ENCODE data around the gene MYADM. TPM values are rescaled to one million over a fixed set of nuclear protein-coding genes. Genes with fewer than 3 reads are reported as not detected.

The MYADM gene
- total RNA-seq, 1 donor from 2014 or later: 211 TPM

GRCh38 chr19:53906211-53907192, 38.8 kb downstream of the MYADM start:
- intact Hi-C loops (cut with DNase I): loop anchor here (2.0 kb wide), 1 partner anchor 118 kb away; no protein-coding TSS in a partner anchor
- peak; percentile 86 for DNase-seq (ENCODE audit: low spot score)

GRCh38 chr19:53907193-53907581, 39.5 kb downstream of the MYADM start:
- intact Hi-C loops (cut with DNase I): loop anchor here (2.0 kb wide), 1 partner anchor 118 kb away; no protein-coding TSS in a partner anchor
- no peak for DNase-seq (ENCODE audit: low spot score)

GRCh38 chr19:53907690-53908089, 40.0 kb downstream of the MYADM start:
- intact Hi-C loops (cut with DNase I): loop anchor here (2.0 kb wide), 1 partner anchor 117 kb away; no protein-coding TSS in a partner anchor
- DNase-seq (ENCODE audit: low spot score): no peak

- no peak for DNase-seq (ENCODE audit: low spot score)
- intact Hi-C loops (cut with DNase I): no loop called here
Measured at GRCh38 chr19:53908106-53908934, 40.6 kb downstream of the MYADM start.

GRCh38 chr19:53908935-53909415, 41.3 kb downstream of the MYADM start, which contains the start of gene CACNG7:
Gene CACNG7, plus strand, starts transcription at chr19:53909278. Its CDS starts 3,554 bp downstream, at chr19:53912832.
- DNase-seq (ENCODE audit: low spot score): no peak
- intact Hi-C loops (cut with DNase I): no loop called here

DNA sequence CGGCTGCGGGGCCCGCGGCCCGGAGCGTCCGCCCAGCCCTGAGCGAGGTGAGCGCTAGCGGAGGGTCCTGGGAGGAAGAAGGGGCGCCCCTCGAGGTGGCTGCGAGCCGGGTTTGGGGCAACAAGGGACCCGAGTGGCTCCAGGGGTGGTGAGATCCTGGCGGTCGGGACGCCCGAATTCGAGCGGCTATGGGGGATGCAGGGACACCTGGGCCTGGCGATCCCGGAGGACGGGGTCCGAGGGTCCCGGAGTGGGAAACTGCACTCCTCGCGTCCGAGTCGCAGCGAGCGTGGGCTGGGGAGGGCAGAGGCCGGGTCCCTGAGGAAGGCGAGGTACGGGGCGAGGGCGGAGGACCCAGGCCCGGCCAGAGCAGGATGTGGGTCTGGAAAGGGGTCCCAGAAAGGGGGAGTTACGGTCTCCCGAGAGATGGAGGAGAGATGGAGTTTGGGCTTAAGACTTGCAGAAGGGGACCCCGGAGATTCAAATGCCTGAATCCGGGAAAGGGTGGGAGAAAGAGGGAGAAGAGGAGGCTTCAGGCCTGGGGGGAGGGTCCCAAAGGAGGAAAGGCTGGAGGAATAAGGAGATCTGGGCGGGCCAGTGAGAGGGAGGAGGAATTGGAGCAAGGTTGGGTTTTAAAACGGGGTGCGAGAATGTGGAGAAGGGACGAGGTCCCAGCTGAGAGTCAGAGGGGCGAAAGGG, 41.9 kb downstream of the MYADM start:
- intact Hi-C loops (cut with DNase I): no loop called here
- no peak for DNase-seq (ENCODE audit: low spot score)

GRCh38 chr19:53910170-53910518, 42.5 kb downstream of the MYADM start:
- no peak for DNase-seq (ENCODE audit: low spot score)
- intact Hi-C loops (cut with DNase I): no loop called here

- intact Hi-C loops (cut with DNase I): no loop called here
Measured at GRCh38 chr19:53912653-53913052, 45.0 kb downstream of the MYADM start.

GRCh38 chr19:53915000-53915399, 47.3 kb downstream of the MYADM start:
- intact Hi-C loops (cut with DNase I): no loop called here

More at GRCh38 chr19:53912653-53913052, 45.0 kb downstream of the MYADM start:
- no peak for DNase-seq (ENCODE audit: low spot score)

DNA sequence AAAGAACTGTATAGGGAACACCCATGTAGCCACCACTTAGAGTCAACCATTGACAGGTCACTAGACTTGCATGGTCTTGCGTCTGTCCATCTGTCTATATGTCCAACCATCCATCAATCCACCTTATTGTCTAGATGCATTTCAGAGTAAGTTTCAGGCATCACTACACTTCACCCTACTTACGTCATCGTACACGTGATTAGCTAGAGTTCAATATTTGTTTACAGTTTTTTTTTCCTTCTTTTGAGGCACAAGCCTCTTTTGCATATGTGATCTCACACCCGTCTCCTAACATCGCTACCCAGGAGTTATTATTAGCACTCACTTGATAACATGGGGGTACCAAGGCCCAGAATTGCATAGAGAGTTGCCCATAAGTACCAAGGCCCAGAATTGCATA, 48.3 kb downstream of the MYADM start:
- no peak for DNase-seq (ENCODE audit: low spot score)
- intact Hi-C loops (cut with DNase I): no loop called here

More at GRCh38 chr19:53915000-53915399, 47.3 kb downstream of the MYADM start:
- DNase-seq (ENCODE audit: low spot score): no peak

DNA sequence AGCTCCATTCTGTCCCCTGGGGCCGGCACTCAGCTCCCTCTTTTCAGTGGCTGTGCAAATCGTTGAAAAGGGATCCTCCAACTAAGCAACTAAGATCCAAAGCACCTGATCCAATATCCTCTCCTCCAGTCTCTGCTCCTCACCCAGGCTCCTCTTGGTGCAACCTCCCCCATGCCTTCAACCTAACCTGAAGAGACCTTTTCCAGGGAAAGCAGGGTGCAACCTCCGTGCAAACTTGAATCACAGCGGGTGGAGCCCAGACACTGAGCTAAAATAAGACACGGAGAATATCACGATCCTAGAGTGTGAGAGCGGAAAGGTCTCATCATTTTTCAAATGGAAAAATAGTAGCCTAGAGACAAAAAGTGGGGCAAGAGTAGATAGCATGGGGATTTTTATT, 49.7 kb downstream of the MYADM start:
- intact Hi-C loops (cut with DNase I): no loop called here
- no peak for DNase-seq (ENCODE audit: low spot score)

Other genes with a start within 250 kb of the MYADM start
- gene DPRX, start 235.9 kb upstream of the MYADM start, total RNA-seq: 0.54 TPM
- 0.57 TPM for gene NLRP12, start 43.6 kb upstream of the MYADM start, total RNA-seq
- not detected for gene PRKCG, start 14.3 kb downstream of the MYADM start, total RNA-seq
- not detected for gene CACNG7, start 41.4 kb downstream of the MYADM start, total RNA-seq
- 0.11 TPM for gene CACNG8, start 95.1 kb downstream of the MYADM start, total RNA-seq
- not detected for gene CACNG6, start 123.8 kb downstream of the MYADM start, total RNA-seq
- not detected for gene VSTM1, start 196.0 kb downstream of the MYADM start, total RNA-seq
- not detected for gene TARM1, start 213.5 kb downstream of the MYADM start, total RNA-seq
- gene OSCAR, start 232.9 kb downstream of the MYADM start, total RNA-seq: 1.2 TPM
- 283 TPM for gene NDUFA3, start 235.0 kb downstream of the MYADM start, total RNA-seq
- 15.2 TPM for gene TFPT, start 247.8 kb downstream of the MYADM start, total RNA-seq
- gene PRPF31, start 247.9 kb downstream of the MYADM start, total RNA-seq: 34.0 TPM